HCT116 (cell line): ENCODE results near the gene RASA2.

Experiments used
- POLR2A ChIP-seq: IDR thresholded peaks from 2 replicates; pipeline ENCODE4 v1.7.0; 2011; ENCODE audit warnings: borderline replicate concordance; ENCODE audit not compliant: insufficient read depth, insufficient read length; ENCODE audit errors: extremely low read depth
- YY1 ChIP-seq: IDR thresholded peaks from 2 replicates; pipeline ENCODE4 v1.6.1; 2011; ENCODE audit warnings: low read length, low read depth, moderate library complexity, mild to moderate bottlenecking; ENCODE audit not compliant: insufficient replicate concordance; ENCODE audit errors: extremely low read depth

DNA sequence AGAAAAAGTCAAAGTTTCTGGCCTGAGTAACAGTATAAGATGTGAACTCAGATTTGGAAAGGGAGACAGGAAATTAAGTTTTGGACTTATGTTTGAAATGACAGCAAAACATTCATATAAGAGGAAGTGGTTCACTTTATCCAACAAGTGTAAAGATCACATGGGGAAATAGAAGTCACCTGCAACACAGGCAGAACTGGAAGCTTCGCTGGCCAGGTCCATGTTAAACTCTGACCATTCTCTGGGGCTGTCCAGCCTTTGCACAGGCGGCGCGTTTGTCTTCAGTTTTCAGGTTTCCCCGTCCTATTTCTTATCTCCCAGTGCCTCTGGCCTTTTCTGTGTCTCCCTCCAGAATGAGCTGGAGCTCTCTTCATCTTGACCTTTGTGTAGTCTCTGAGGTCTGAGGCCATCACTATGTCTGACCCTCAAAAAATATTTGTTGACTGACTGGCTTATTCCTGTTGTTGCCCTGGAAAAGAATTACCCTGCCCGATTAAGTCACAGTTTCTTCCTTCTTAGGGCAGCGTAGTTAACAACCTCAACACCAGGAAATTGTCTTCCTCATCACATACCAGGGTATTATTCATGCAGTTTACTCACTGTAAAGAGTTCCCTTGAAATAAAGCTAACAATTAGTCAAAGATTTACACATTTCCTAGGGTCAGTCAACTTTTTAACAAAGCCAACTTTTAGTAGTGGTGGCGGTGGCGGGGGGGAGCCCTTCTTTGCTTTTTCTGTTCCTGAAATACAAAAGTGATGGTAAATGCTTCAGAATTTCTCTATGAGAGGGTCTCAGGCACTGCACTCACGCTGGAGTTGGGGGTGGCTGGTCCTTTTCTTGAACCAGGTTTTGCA is 959 bp upstream of the RASA2 start:
- TF ChIP-seq POLR2A (no peak), YY1 (no peak)
